ENCODE data around the gene CACNG5. TPM values are rescaled to one million over a fixed set of nuclear protein-coding genes. Genes with fewer than 3 reads are reported as not detected.

The CACNG5 gene, protein sequence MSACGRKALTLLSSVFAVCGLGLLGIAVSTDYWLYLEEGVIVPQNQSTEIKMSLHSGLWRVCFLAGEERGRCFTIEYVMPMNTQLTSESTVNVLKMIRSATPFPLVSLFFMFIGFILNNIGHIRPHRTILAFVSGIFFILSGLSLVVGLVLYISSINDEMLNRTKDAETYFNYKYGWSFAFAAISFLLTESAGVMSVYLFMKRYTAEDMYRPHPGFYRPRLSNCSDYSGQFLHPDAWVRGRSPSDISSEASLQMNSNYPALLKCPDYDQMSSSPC
- not detected in 2 replicates for total RNA-seq

GRCh38 chr17:66834919-66835454, at the start of gene CACNG5:
TSS of gene CACNG5 (plus strand) at chr17:66835117. CDS start at chr17:66877333, 42,216 bp downstream.
- H3K4me3 Mint-ChIP-seq = no peak within 1 kb of the TSS
- no peaks in the 10 kb centered on the region for H3K36me3 Mint-ChIP-seq (ENCODE audit: low read depth)

DNA sequence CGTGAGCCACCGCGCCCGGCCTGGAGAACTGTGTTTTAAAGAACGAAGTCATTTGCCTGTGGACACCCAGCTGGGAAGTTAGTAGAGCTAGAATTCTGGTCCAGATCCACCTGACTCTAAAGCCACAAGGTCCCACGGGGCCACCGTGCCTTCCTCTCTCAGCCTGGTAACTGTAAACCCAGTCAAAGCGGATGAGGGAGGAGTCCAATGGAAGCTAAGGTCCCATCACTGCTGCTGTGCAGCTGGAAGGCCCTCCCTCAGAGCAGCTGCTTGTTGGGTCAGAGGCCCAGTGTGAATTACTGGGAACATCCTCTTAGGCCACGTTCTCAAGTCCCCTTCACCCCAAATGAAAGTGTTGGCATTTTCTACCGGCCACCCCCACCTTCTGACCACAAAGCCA, 48.8 kb upstream of the CACNG5 start:
- no peaks in the 10 kb centered on the region for H3K9me3 Mint-ChIP-seq
- no peak for DNase-seq (ENCODE audit: low spot score)
- no peak overlapping the region for H3K27ac Mint-ChIP-seq
- no peak overlapping the region for H3K4me3 Mint-ChIP-seq
- peaks cover 23% of the 10 kb centered on the region for H3K36me3 Mint-ChIP-seq (ENCODE audit: low read depth)
- H3K27me3 Mint-ChIP-seq (ENCODE audit: insufficient read depth) = no peaks in the 10 kb centered on the region
- peaks cover 1% of the 10 kb centered on the region for H3K4me1 Mint-ChIP-seq (ENCODE audit: low read depth)
- intact Hi-C loops (cut with micrococcal nuclease) = no loop called here

More at GRCh38 chr17:66834919-66835454, at the start of gene CACNG5:
- Mint-ChIP-seq H3K9me3 (no peaks in the 10 kb centered on the region), H3K27me3 (ENCODE audit: insufficient read depth) (peaks cover 27% of the 10 kb centered on the region), H3K4me1 (ENCODE audit: low read depth) (peaks cover under 1% of the 10 kb centered on the region), H3K27ac (no peak within 1 kb of the TSS)
- intact Hi-C loops (cut with micrococcal nuclease) = no loop called here
- DNase-seq (ENCODE audit: low spot score) = no peak

DNA sequence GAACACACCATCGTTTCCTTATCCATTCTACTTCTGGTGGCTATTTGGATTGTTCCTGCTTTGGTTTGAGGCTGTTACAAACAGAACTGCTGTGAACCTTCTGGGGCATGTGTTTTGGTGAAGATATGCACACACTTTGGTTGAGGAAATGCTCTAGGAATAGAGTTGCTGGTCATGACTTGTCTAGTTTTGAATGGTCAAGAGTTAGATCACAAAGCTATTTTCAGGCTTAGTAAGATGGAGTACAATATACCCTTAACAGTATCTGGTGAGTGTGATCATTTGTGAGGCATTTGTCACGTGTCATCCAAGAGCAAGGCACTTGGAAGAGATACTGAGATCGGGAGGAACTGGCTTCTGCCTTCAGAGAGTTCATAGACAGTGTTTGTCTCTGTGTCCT, 47.0 kb upstream of the CACNG5 start:
- Mint-ChIP-seq H3K36me3 (ENCODE audit: low read depth) (peaks cover 32% of the 10 kb centered on the region), H3K4me3 (no peak overlapping the region), H3K27me3 (ENCODE audit: insufficient read depth) (no peaks in the 10 kb centered on the region), H3K27ac (no peak overlapping the region), H3K9me3 (no peaks in the 10 kb centered on the region), H3K4me1 (ENCODE audit: low read depth) (peaks cover 5% of the 10 kb centered on the region)
- intact Hi-C loops (cut with micrococcal nuclease) = no loop called here
- no peak for DNase-seq (ENCODE audit: low spot score)

DNA sequence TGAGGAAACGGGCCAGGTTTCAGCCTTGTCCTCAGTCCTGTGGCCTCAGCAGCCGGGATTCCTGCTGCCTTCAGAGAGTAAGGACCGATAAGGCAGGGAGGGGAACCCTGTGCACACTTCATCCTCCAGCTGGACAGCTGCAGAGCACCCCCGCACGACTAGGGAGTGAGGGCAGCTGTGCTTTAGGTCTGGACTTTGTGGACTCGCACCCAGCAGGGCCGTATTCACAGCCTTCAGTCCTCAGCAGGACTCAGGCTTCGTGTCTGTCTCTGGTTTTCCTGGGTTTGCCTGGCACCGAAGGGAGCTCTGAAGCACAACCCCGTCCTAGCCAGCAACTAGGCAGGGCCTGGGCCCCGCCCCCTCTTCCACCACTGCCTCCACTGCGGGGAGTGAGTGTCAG, 45.8 kb upstream of the CACNG5 start:
- intact Hi-C loops (cut with micrococcal nuclease) = no loop called here
- Mint-ChIP-seq H3K27me3 (ENCODE audit: insufficient read depth) (no peaks in the 10 kb centered on the region), H3K4me1 (ENCODE audit: low read depth) (peaks cover 5% of the 10 kb centered on the region), H3K27ac (no peak overlapping the region), H3K4me3 (no peak overlapping the region), H3K9me3 (no peaks in the 10 kb centered on the region), H3K36me3 (ENCODE audit: low read depth) (peaks cover 41% of the 10 kb centered on the region)
- no peak for DNase-seq (ENCODE audit: low spot score)

- H3K4me3 Mint-ChIP-seq = no peak overlapping the region
- no peak overlapping the region for H3K27ac Mint-ChIP-seq
- peaks cover 43% of the 10 kb centered on the region for H3K36me3 Mint-ChIP-seq (ENCODE audit: low read depth)
- intact Hi-C loops (cut with micrococcal nuclease) = no loop called here
- no peaks in the 10 kb centered on the region for H3K27me3 Mint-ChIP-seq (ENCODE audit: insufficient read depth)
- H3K4me1 Mint-ChIP-seq (ENCODE audit: low read depth) = peaks cover 5% of the 10 kb centered on the region
- no peaks in the 10 kb centered on the region for H3K9me3 Mint-ChIP-seq
- DNase-seq (ENCODE audit: low spot score) = no peak
These were observed 44.9 kb upstream of the CACNG5 start for GRCh38 chr17:66789961-66790437.

DNA sequence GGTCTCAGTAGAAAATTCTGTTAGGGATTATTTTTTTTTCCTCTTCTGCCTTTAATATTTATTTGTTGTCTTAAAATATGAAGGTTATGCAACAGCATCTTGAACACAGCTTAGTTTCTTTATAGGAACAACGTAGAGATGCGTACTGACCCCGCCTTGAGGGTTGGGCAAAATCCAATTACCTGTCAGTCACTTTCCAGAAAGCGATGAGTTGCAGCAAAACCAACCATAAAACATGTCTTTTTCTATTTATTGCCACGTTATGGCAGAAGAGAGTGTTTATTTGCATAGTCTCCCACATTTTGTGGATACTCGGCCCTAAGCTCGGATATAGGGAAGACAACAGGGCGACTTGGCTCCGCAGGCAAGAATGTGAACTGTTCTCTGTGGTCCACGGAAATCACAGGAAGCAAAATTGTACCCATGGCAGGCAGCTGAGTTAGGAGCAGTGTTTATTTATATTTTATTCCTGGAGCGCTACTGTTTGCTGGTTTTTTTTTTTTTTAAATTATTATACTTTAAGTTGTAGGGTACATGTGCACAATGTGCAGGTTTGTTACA, 44.3 kb upstream of the CACNG5 start:
- no peaks in the 10 kb centered on the region for H3K9me3 Mint-ChIP-seq
- H3K27me3 Mint-ChIP-seq (ENCODE audit: insufficient read depth) = no peaks in the 10 kb centered on the region
- peaks cover 5% of the 10 kb centered on the region for H3K4me1 Mint-ChIP-seq (ENCODE audit: low read depth)
- no peak overlapping the region for H3K27ac Mint-ChIP-seq
- intact Hi-C loops (cut with micrococcal nuclease) = no loop called here
- no peak for DNase-seq (ENCODE audit: low spot score)
- no peak overlapping the region for H3K4me3 Mint-ChIP-seq
- H3K36me3 Mint-ChIP-seq (ENCODE audit: low read depth) = peaks cover 47% of the 10 kb centered on the region

- no peak for DNase-seq (ENCODE audit: low spot score)
- H3K4me3 Mint-ChIP-seq = no peak overlapping the region
- H3K36me3 Mint-ChIP-seq (ENCODE audit: low read depth) = peaks cover 51% of the 10 kb centered on the region
- H3K9me3 Mint-ChIP-seq = no peaks in the 10 kb centered on the region
- peak overlapping the region; percentile 30 for H3K27ac Mint-ChIP-seq
- intact Hi-C loops (cut with micrococcal nuclease) = no loop called here
- peaks cover 5% of the 10 kb centered on the region for H3K4me1 Mint-ChIP-seq (ENCODE audit: low read depth)
- no peaks in the 10 kb centered on the region for H3K27me3 Mint-ChIP-seq (ENCODE audit: insufficient read depth)
These were observed 43.6 kb upstream of the CACNG5 start for GRCh38 chr17:66791347-66791746.

DNA sequence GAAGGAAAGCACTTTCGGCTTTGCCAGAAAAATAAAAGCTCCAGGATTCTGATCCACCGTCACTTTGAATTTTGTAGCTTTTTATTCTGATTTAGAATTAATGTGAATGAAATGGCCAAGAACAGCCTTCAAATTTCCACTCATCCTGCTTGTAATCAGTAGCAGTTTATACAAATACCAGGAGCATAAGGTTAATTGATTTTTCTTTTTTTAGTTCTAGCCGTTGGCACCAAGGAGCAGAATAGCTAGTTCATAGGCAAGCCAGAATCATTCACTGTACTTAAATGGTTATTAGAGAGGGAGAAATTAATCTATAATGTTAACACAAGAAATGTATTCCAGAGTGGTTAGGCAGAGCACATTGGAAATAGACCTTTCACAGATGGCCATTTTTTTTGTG, 41.1 kb upstream of the CACNG5 start:
- H3K9me3 Mint-ChIP-seq = peaks cover 5% of the 10 kb centered on the region
- H3K27ac Mint-ChIP-seq = no peak overlapping the region
- intact Hi-C loops (cut with micrococcal nuclease) = no loop called here
- DNase-seq (ENCODE audit: low spot score) = no peak
- peaks cover 49% of the 10 kb centered on the region for H3K36me3 Mint-ChIP-seq (ENCODE audit: low read depth)
- H3K4me1 Mint-ChIP-seq (ENCODE audit: low read depth) = peaks cover 5% of the 10 kb centered on the region
- H3K27me3 Mint-ChIP-seq (ENCODE audit: insufficient read depth) = no peaks in the 10 kb centered on the region
- no peak overlapping the region for H3K4me3 Mint-ChIP-seq

- Mint-ChIP-seq H3K4me3 (no peak overlapping the region), H3K36me3 (ENCODE audit: low read depth) (peaks cover 50% of the 10 kb centered on the region), H3K4me1 (ENCODE audit: low read depth) (peaks cover 5% of the 10 kb centered on the region), H3K27me3 (ENCODE audit: insufficient read depth) (no peaks in the 10 kb centered on the region), H3K27ac (no peak overlapping the region), H3K9me3 (peaks cover 5% of the 10 kb centered on the region)
- no peak for DNase-seq (ENCODE audit: low spot score)
- intact Hi-C loops (cut with micrococcal nuclease) = no loop called here
These were observed 39.4 kb upstream of the CACNG5 start for GRCh38 chr17:66795486-66795885.

DNA sequence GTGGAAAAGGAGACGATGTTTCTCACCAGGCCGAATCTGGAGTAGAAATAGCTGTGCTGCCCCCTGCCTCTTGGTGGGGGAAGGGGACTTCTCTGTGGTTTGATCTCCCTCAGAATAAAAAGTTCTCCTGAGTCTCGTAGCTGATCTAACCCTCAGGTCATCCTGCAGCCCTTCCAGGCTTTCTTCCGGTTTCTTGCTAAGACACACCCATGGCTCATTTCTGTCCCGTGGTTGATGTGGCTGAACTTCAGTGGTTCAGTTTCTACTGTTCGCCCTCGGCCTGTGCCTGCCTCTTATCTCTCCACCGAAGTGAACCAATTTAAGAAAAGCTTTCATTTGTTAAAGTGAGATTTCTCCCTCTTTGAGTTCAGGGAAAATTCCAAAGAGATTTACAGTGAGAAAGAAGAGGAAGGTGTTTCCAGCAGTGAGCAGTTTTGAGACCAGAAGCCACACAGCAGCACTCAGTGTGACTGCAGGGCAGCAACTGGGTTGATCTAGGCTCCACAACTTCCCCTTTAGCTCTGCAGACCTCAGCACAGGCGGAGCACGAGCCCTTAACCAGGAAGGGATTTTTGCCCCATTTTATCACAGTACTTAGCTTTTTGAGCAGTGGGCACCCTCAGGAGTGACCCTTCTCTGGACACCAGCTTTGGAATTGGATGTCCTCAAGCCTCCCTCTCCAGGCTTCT, 34.9 kb upstream of the CACNG5 start:
- DNase-seq (ENCODE audit: low spot score) = no peak
- Mint-ChIP-seq H3K27me3 (ENCODE audit: insufficient read depth) (no peaks in the 10 kb centered on the region), H3K9me3 (peaks cover 5% of the 10 kb centered on the region), H3K4me1 (ENCODE audit: low read depth) (no peaks in the 10 kb centered on the region), H3K27ac (no peak overlapping the region), H3K4me3 (no peak overlapping the region), H3K36me3 (ENCODE audit: low read depth) (peaks cover 43% of the 10 kb centered on the region)
- intact Hi-C loops (cut with micrococcal nuclease) = no loop called here

- Mint-ChIP-seq H3K36me3 (ENCODE audit: low read depth) (peaks cover 29% of the 10 kb centered on the region), H3K4me1 (ENCODE audit: low read depth) (no peaks in the 10 kb centered on the region), H3K4me3 (no peak overlapping the region), H3K27ac (no peak overlapping the region), H3K27me3 (ENCODE audit: insufficient read depth) (no peaks in the 10 kb centered on the region), H3K9me3 (no peaks in the 10 kb centered on the region)
- intact Hi-C loops (cut with micrococcal nuclease) = no loop called here
- DNase-seq (ENCODE audit: low spot score) = no peak
These were observed 31.4 kb upstream of the CACNG5 start for GRCh38 chr17:66803474-66803951.

DNA sequence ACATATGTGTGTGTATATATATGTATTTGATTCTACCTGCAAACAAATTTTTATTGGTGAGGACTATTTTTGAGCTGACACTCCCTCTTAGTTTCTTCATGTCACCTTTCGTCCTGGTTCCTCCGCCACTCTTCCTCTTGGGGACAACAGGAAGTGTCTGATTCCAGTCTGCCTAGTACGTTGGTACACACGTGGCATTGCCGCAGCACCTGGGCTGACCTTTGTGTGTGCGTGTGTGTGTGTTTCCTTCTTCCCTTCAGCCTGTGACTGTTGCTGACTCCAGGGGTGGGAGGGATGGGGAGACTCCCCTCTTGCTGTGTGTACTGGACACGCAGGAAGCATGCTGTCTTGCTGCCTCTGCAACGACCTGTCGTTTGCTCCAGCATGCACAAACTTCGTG, 29.4 kb upstream of the CACNG5 start:
- no peaks in the 10 kb centered on the region for H3K27me3 Mint-ChIP-seq (ENCODE audit: insufficient read depth)
- intact Hi-C loops (cut with micrococcal nuclease) = no loop called here
- H3K9me3 Mint-ChIP-seq = no peaks in the 10 kb centered on the region
- no peak overlapping the region for H3K27ac Mint-ChIP-seq
- H3K4me3 Mint-ChIP-seq = no peak overlapping the region
- H3K36me3 Mint-ChIP-seq (ENCODE audit: low read depth) = peaks cover 26% of the 10 kb centered on the region
- H3K4me1 Mint-ChIP-seq (ENCODE audit: low read depth) = no peaks in the 10 kb centered on the region
- DNase-seq (ENCODE audit: low spot score) = no peak

GRCh38 chr17:66807182-66807581, 27.7 kb upstream of the CACNG5 start:
- H3K27me3 Mint-ChIP-seq (ENCODE audit: insufficient read depth) = no peaks in the 10 kb centered on the region
- H3K4me3 Mint-ChIP-seq = no peak overlapping the region
- no peak overlapping the region for H3K27ac Mint-ChIP-seq
- H3K4me1 Mint-ChIP-seq (ENCODE audit: low read depth) = no peaks in the 10 kb centered on the region
- H3K36me3 Mint-ChIP-seq (ENCODE audit: low read depth) = peaks cover 22% of the 10 kb centered on the region
- intact Hi-C loops (cut with micrococcal nuclease) = no loop called here
- H3K9me3 Mint-ChIP-seq = no peaks in the 10 kb centered on the region
- no peak for DNase-seq (ENCODE audit: low spot score)
